SJSA1 (cell line): Measurements from ENCODE around the gene KIF26A. TPM values are rescaled to one million over a fixed set of nuclear protein-coding genes. Genes with fewer than 3 reads are reported as not detected.

Experiments
- DNase-seq, 2 experiments: peaks; one replicate each; pipeline ENCODE4 v3.0.0-alpha.2; 2015 to 2020; ENCODE audit warnings: low spot score in 2 of 2, low read depth in 1 of 2
- H3K27ac ChIP-seq: fragments of 250-450 bp; sonication (Bioruptor Pico); 2 replicates; pipeline ENCODE4 v1.5.1; 2020; ENCODE audit warnings: mild to moderate bottlenecking, moderate library complexity
- H3K27me3 ChIP-seq: fragments of 250-450 bp; sonication (Bioruptor Pico); replicated peaks from 2 replicates; pipeline ENCODE4 v1.5.1; 2020; ENCODE audit warnings: mild to moderate bottlenecking, moderate library complexity
- H3K36me3 ChIP-seq: fragments of 250-450 bp; sonication (Bioruptor Pico); 2 replicates; pipeline ENCODE4 v1.5.1; 2020; ENCODE audit warnings: mild to moderate bottlenecking
- H3K4me1 ChIP-seq: fragments of 250-450 bp; sonication (Bioruptor Pico); replicated peaks from 2 replicates; pipeline ENCODE4 v1.6.1; 2021; ENCODE audit warnings: mild to moderate bottlenecking
- H3K4me3 ChIP-seq: fragments of 250-450 bp; sonication (Bioruptor Pico); 2 replicates; pipeline ENCODE4 v1.5.1; 2020; ENCODE audit warnings: mild to moderate bottlenecking
- H3K9me3 ChIP-seq: fragments of 250-450 bp; sonication (Bioruptor Pico); replicated peaks from 2 replicates; pipeline ENCODE4 v1.5.1; 2020; ENCODE audit warnings: mild to moderate bottlenecking
- total RNA-seq: library from RNA; depleted of rRNA; stranded (reverse); fragments of >200 nt; shearing (Covaris generic); gene quantifications from 2 replicates; pipeline ENCODE4 v1.2.3, GENCODE V29; 2014

KIF26A gene
- total RNA-seq, 1 experiment from 2014 or later = 0.05 TPM

- Histone ChIP-seq H3K4me1 (no peaks in the 10 kb centered on the region), H3K27me3 (no peaks in the 10 kb centered on the region), H3K4me3 (no peak overlapping the region), H3K9me3 (no peaks in the 10 kb centered on the region), H3K36me3 (no peaks in the 10 kb centered on the region), H3K27ac (no peak overlapping the region)
- DNase-seq = no peak
Measured at GRCh38 chr14:104105071-104105821, 33.1 kb upstream of the KIF26A start.

- H3K4me3 ChIP-seq = no peak overlapping the region
- no peaks in the 10 kb centered on the region for H3K27me3 ChIP-seq
- H3K36me3 ChIP-seq = no peaks in the 10 kb centered on the region
- H3K27ac ChIP-seq = no peak overlapping the region
- no peaks in the 10 kb centered on the region for H3K4me1 ChIP-seq
- H3K9me3 ChIP-seq = no peaks in the 10 kb centered on the region
- no peak for DNase-seq
Measured at GRCh38 chr14:104105822-104106470, 32.4 kb upstream of the KIF26A start.

- Histone ChIP-seq H3K36me3 (no peaks in the 10 kb centered on the region), H3K4me3 (no peak overlapping the region), H3K27me3 (no peaks in the 10 kb centered on the region), H3K4me1 (no peaks in the 10 kb centered on the region), H3K9me3 (no peaks in the 10 kb centered on the region), H3K27ac (no peak overlapping the region)
- no peak for DNase-seq
Measured at GRCh38 chr14:104106471-104106991, 31.9 kb upstream of the KIF26A start.

GRCh38 chr14:104107101-104107581 is 31.2 kb upstream of the KIF26A start:
- H3K4me1 ChIP-seq = no peaks in the 10 kb centered on the region
- H3K36me3 ChIP-seq = no peaks in the 10 kb centered on the region
- H3K27ac ChIP-seq = no peak overlapping the region
- no peak for DNase-seq
- H3K9me3 ChIP-seq = no peaks in the 10 kb centered on the region
- H3K27me3 ChIP-seq = no peaks in the 10 kb centered on the region
- no peak overlapping the region for H3K4me3 ChIP-seq

DNA sequence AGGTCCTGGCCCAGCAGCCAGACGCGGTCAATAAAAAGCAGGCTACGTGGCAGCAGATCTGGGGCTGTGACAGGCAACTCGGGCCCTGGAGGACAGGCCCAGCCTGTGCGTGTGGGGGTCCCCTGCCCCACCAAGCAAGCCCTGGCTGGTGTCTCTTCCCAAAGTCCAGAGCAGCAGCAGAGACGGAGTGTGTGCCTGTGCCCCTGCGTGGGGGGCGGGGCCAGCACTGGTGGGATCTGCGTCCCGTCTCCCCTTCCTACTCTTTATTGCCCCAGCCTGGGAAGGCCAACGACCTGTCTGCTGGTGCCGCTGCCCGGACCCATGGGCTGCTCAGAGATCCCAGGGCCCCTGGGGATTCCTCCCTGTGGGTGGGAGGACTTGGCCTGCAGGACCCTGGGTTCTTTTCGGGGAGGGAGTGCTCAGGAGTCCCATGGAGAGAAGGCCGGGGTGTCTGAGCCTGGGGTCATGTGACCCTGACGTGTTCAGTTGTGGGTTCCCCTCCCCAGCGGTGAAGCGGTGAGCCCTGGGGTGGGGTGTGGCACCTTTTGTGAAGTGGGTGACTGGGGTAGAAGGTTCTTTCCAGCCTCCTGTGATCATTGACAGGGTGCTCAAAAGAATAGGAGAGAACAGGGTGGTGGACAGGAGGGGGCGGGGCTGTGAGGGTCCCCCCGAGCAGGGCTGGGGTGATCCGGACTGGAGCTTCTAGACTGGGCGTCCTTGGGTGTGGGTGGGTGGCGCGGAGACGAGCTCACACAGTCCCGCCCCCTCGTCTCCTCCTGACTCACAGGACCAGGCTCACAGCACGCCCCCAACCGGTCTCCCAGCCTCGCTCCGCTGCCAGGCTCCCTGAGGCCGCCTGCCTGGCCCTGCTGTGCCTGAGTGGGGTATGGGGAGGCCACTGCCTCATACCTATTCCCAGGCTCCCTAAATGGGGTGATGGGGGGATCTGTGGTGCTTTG is 30.5 kb upstream of the KIF26A start:
- Histone ChIP-seq H3K36me3 (no peaks in the 10 kb centered on the region), H3K27me3 (no peaks in the 10 kb centered on the region), H3K27ac (no peak overlapping the region), H3K9me3 (no peaks in the 10 kb centered on the region), H3K4me3 (no peak overlapping the region), H3K4me1 (no peaks in the 10 kb centered on the region)
- no peak for DNase-seq

- no peaks in the 10 kb centered on the region for H3K36me3 ChIP-seq
- no peak for DNase-seq
- no peak overlapping the region for H3K4me3 ChIP-seq
- no peaks in the 10 kb centered on the region for H3K9me3 ChIP-seq
- H3K27ac ChIP-seq = no peak overlapping the region
- H3K27me3 ChIP-seq = 0 out of 2 replicates have a peak, but pooled peaks cover 3% of the 10 kb centered on the region
- no peaks in the 10 kb centered on the region for H3K4me1 ChIP-seq
Measured at GRCh38 chr14:104108570-104109541, 29.5 kb upstream of the KIF26A start.

DNA sequence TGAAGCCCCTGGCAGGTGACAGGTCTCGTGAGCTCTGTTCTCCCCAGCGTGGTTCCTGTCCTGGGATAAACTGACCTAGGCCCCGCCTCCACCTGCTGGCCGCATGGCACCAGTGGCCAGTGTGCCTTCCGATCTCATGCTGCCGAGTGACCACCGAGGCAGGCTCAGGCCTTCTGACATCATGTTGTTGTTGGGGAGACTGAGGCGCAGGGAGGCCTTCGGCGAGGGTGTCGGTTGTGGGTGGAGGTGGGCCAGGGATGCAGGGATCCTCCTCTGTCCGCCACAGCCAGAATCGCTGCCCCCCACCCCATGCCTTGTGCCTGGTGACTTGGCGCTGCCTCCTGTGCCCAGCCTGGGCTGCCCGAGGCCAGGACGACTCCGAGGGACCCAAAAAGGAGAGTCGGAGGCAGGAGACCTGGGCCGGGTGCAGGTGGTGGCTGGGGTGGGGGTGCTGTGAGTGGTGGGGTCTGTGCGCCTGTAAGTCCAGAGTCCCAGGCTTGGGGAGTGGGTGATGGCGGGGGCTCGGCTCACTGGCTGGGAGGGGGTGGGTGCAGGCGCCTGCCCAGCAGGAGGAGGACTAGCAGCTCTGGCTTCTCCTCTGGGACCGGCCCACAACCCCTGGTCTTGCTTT is 28.5 kb upstream of the KIF26A start:
- peaks cover 6% of the 10 kb centered on the region; the same call in 1 of the 2 replicates for H3K27me3 ChIP-seq
- DNase-seq = no peak
- H3K4me1 ChIP-seq = no peaks in the 10 kb centered on the region
- H3K9me3 ChIP-seq = no peaks in the 10 kb centered on the region
- H3K36me3 ChIP-seq = no peaks in the 10 kb centered on the region
- H3K4me3 ChIP-seq = no peak overlapping the region
- no peak overlapping the region for H3K27ac ChIP-seq

DNA sequence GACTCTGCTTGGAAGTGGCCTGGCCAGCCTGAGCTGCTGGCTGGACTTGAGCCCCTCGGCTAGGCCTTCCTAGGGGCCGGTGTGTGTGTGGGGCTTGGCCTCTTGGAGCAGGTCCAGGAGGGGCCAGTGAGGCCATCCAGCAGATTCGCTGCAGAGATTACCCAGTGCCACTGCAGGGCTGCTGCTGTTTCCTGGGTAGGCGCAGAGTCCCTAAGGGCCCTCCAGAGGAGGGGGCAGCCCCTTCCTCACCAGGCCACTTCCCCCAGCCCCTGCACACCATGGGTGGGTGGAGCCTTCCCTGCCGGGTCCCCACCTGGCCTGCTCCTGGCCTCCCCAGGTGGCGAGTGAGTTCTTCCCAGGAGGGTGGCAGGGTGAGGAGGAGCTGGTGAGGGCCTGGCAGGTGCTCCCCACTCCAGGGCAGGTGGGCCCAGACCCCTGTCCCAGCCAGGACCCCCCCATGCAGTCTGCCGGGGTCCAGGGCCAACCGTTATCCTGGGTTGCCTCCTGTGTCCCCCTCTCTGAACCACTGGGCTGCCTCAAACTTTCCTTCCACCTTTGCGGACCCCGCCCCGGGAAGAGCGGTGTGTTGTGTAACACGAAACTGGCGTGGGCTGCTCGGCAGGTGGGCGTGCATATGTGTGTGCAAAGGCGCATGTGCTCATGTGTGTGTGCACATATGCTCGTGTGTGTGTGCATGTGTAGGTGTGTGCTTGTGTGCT is 27.7 kb upstream of the KIF26A start:
- DNase-seq = no peak
- H3K9me3 ChIP-seq = no peaks in the 10 kb centered on the region
- H3K4me1 ChIP-seq = no peaks in the 10 kb centered on the region
- H3K36me3 ChIP-seq = no peaks in the 10 kb centered on the region
- H3K4me3 ChIP-seq = no peak overlapping the region
- H3K27me3 ChIP-seq = peaks cover 11% of the 10 kb centered on the region
- no peak overlapping the region for H3K27ac ChIP-seq

GRCh38 chr14:104111301-104112112 is 26.9 kb upstream of the KIF26A start:
- no peak overlapping the region for H3K27ac ChIP-seq
- H3K4me1 ChIP-seq = peaks cover 3% of the 10 kb centered on the region
- H3K9me3 ChIP-seq = no peaks in the 10 kb centered on the region
- H3K27me3 ChIP-seq = peaks cover 19% of the 10 kb centered on the region
- H3K4me3 ChIP-seq = no peak overlapping the region
- no peak for DNase-seq
- no peaks in the 10 kb centered on the region for H3K36me3 ChIP-seq

- Histone ChIP-seq H3K9me3 (no peaks in the 10 kb centered on the region), H3K4me3 (no peak overlapping the region), H3K27ac (no peak overlapping the region), H3K4me1 (peaks cover 9% of the 10 kb centered on the region), H3K27me3 (peaks cover 25% of the 10 kb centered on the region), H3K36me3 (no peaks in the 10 kb centered on the region)
- no peak for DNase-seq
Measured at GRCh38 chr14:104112113-104112505, 26.3 kb upstream of the KIF26A start.
